Nephron (organoid): ENCODE measurements around the gene KCNG2.

Experiments used
- H3K27ac Mint-ChIP-seq, 3 experiments: 2 replicates each; pipeline ENCODE4 v1.8.0; 2020; ENCODE audit warnings: mixed read lengths in 3 of 3, mild to moderate bottlenecking in 2 of 3, moderate library complexity in 1 of 3
- H3K27me3 Mint-ChIP-seq: 2 replicates; pipeline ENCODE4 v1.8.0; 2021; ENCODE audit warnings: low read depth, mild to moderate bottlenecking, moderate library complexity, mixed read lengths
- H3K36me3 Mint-ChIP-seq: 2 replicates; pipeline ENCODE4 v1.8.0; 2020; ENCODE audit warnings: low read depth, mixed read lengths
- H3K4me1 Mint-ChIP-seq: 2 replicates; pipeline ENCODE4 v1.8.0; 2020; ENCODE audit warnings: mixed read lengths
- H3K4me3 Mint-ChIP-seq, 3 experiments: 2 replicates each; pipeline ENCODE4 v1.8.0; 2020; ENCODE audit warnings: mild to moderate bottlenecking in 3 of 3, mixed read lengths in 3 of 3, moderate library complexity in 2 of 3
- H3K9me3 Mint-ChIP-seq: 2 replicates; pipeline ENCODE4 v1.8.0; 2020; ENCODE audit warnings: mixed read lengths
- CTCF ChIP-seq, 3 experiments: fragments of 200-600 bp; sonication (generic); IDR thresholded peaks; one replicate each; pipeline ENCODE4 v1.5.0; 2021; ENCODE audit warnings: antibody characterized with exemption in 3 of 3; ENCODE audit not compliant: unreplicated experiment in 3 of 3

Gene KCNG2

GRCh38 chr18:79816092-79816491 is 18.4 kb downstream of the KCNG2 start:
- Mint-ChIP-seq H3K4me3 (no peak overlapping the region), H3K36me3 (no peaks in the 10 kb centered on the region), H3K9me3 (no peaks in the 10 kb centered on the region), H3K4me1 (no peaks in the 10 kb centered on the region), H3K27me3 (peaks cover 25% of the 10 kb centered on the region), H3K27ac (no peak overlapping the region)
- no peak for TF ChIP-seq CTCF (IDR thresholded peaks at IDR 0.05; ENCODE audit: unreplicated experiment in 3 of 3)

GRCh38 chr18:79816981-79817606 is 19.4 kb downstream of the KCNG2 start:
- Mint-ChIP-seq H3K4me3 (no peak overlapping the region), H3K27ac (no peak overlapping the region), H3K9me3 (no peaks in the 10 kb centered on the region), H3K36me3 (no peaks in the 10 kb centered on the region), H3K27me3 (peaks cover 25% of the 10 kb centered on the region), H3K4me1 (no peaks in the 10 kb centered on the region)
- no peak for TF ChIP-seq CTCF (IDR thresholded peaks at IDR 0.05; ENCODE audit: unreplicated experiment in 3 of 3)

- Mint-ChIP-seq H3K4me3 (no peak overlapping the region), H3K27ac (no peak overlapping the region), H3K27me3 (peaks cover 25% of the 10 kb centered on the region), H3K36me3 (no peaks in the 10 kb centered on the region), H3K9me3 (no peaks in the 10 kb centered on the region), H3K4me1 (no peaks in the 10 kb centered on the region)
- TF ChIP-seq CTCF (IDR thresholded peaks at IDR 0.05; ENCODE audit: unreplicated experiment in 3 of 3), result no peak
Observed at GRCh38 chr18:79817607-79817998, 19.9 kb downstream of the KCNG2 start.

- Mint-ChIP-seq H3K9me3 (no peaks in the 10 kb centered on the region), H3K27me3 (peaks cover 26% of the 10 kb centered on the region)
Observed at GRCh38 chr18:79818036-79818435, 20.3 kb downstream of the KCNG2 start.

GRCh38 chr18:79818631-79819030 is 20.9 kb downstream of the KCNG2 start:
- Mint-ChIP-seq H3K27ac (no peak overlapping the region), H3K36me3 (no peaks in the 10 kb centered on the region), H3K4me1 (no peaks in the 10 kb centered on the region), H3K4me3 (no peak overlapping the region), H3K9me3 (no peaks in the 10 kb centered on the region), H3K27me3 (peaks cover 24% of the 10 kb centered on the region)
- TF ChIP-seq CTCF (IDR thresholded peaks at IDR 0.05; ENCODE audit: unreplicated experiment in 3 of 3), result no peak

More at GRCh38 chr18:79818036-79818435, 20.3 kb downstream of the KCNG2 start:
- Mint-ChIP-seq H3K36me3 (no peaks in the 10 kb centered on the region), H3K27ac (no peak overlapping the region), H3K4me1 (no peaks in the 10 kb centered on the region), H3K4me3 (no peak overlapping the region)
- no peak for TF ChIP-seq CTCF (IDR thresholded peaks at IDR 0.05; ENCODE audit: unreplicated experiment in 3 of 3)
